SK-N-MC (cell line): ENCODE measurements around the gene RCBTB2.

ENCODE experiments used
- EZH2 ChIP-seq: fragments of 200-600 bp; sonication (generic); IDR thresholded peaks from one replicate; pipeline ENCODE4 v1.6.1; 2017; ENCODE audit warnings: antibody characterized with exemption
- FOXP2 ChIP-seq: optimal IDR thresholded peaks from 2 replicates; pipeline ENCODE3; 2011; ENCODE audit warnings: mild to moderate bottlenecking, moderate library complexity; ENCODE audit not compliant: insufficient read depth; ENCODE audit errors: extremely low read length, control extremely low read depth
- POLR2AphosphoS5 ChIP-seq: IDR thresholded peaks from 2 replicates; pipeline ENCODE4 v1.6.1; 2012; ENCODE audit warnings: mild to moderate bottlenecking, low read depth, low read length, borderline replicate concordance

- TF ChIP-seq POLR2AphosphoS5 (no peak), EZH2 (no peak), FOXP2 (no peak)
Observed at GRCh38 chr13:48551329-48551728, 18.4 kb upstream of the RCBTB2 start.
